A549 (cell line): ENCODE data around the gene KEAP1. TPM values are rescaled to one million over a fixed set of nuclear protein-coding genes. Genes with fewer than 3 reads are reported as not detected.
A peak's percentile ranks its signal among the peaks of the same experiment; 100 is the strongest.
"Not testable (repeated sequence)": the region's sequence is repeated elsewhere in the genome, so short reads cannot be mapped to it uniquely, and the experiment has no call there.

ENCODE experiments used
- ATAC-seq, 2 experiments: fragments of 200-7000 bp in 1 of 2; fragments of >200 bp in 1 of 2; cut with Nextera tagmentation in 1 of 2; cut with Tn5 transposase in 1 of 2; 3 replicates each; pipeline versions ENCODE4 v1.8.0 to v1.9.1; 2018 to 2020; ENCODE audit warnings: mild to moderate bottlenecking in 1 of 2, moderate library complexity in 1 of 2
- CTCF ChIA-PET: fragments of 300-600 bp; sonication (Branson Sonifier 250); formaldehyde crosslinking; extraction: SDS; loops from one replicate; lab custom pipeline; 2021; ENCODE audit warnings: antibody characterized with exemption, inconsistent platforms; lab: Yijun Ruan, JAX
- POLR2A ChIA-PET: fragments of 350-600 bp; formaldehyde crosslinking; extraction: SDS; loops from one replicate; lab custom pipeline; 2021; ENCODE audit warnings: antibody characterized with exemption, inconsistent platforms; lab: Yijun Ruan, JAX
- DNase-seq, 2 experiments: peaks; one replicate each; pipeline versions ENCODE4 v3.0.0 to v3.0.0-alpha.2; 2011 to 2016; ENCODE audit warnings: low read depth in 1 of 2, low spot score in 1 of 2
- FAIRE-seq: peaks from 2 replicates; lab custom pipeline; 2011; peaks lifted over from hg19 to GRCh38; lab: Jason Lieb, UNC
- H3K27ac ChIP-seq, 2 experiments: fragments of >200 bp; sonication (Bioruptor Twin); formaldehyde crosslinking; 3 replicates each; pipeline ENCODE4 v1.5.1; 2016 to 2017
- H3K4me1 ChIP-seq: fragments of >200 bp; sonication (Bioruptor Twin); formaldehyde crosslinking; 3 replicates; pipeline ENCODE4 v1.6.1; 2016
- H3K4me2 ChIP-seq: fragments of >200 bp; sonication (Bioruptor Twin); formaldehyde crosslinking; 3 replicates; pipeline ENCODE4 v1.6.1; 2016
- H3K4me3 ChIP-seq: fragments of >200 bp; sonication (Bioruptor Twin); formaldehyde crosslinking; 3 replicates; pipeline ENCODE4 v1.5.1; 2016
- H3K9me3 ChIP-seq: fragments of >200 bp; sonication (Bioruptor Twin); formaldehyde crosslinking; 3 replicates; pipeline ENCODE4 v1.6.1; 2016
- BHLHE40 ChIP-seq: IDR thresholded peaks from 2 replicates; pipeline ENCODE4 v1.6.1; 2012; ENCODE audit warnings: low read depth, low read length, inconsistent platforms
- CHD2 ChIP-seq: fragments of 150-350 bp; IDR thresholded peaks from 2 replicates; pipeline ENCODE4 v1.6.1; 2014; ENCODE audit warnings: low read length; ENCODE audit not compliant: partially characterized antibody
- HDAC2 ChIP-seq: fragments of 200-600 bp; sonication (generic); IDR thresholded peaks from 2 replicates; pipeline ENCODE4 v1.6.1; 2016
- JUNB ChIP-seq: fragments of >200 bp; sonication (Bioruptor Twin); formaldehyde crosslinking; IDR thresholded peaks from 2 replicates; pipeline ENCODE4 v1.6.1; 2016
- KDM1A ChIP-seq: fragments of 200-600 bp; sonication (generic); IDR thresholded peaks from 2 replicates; pipeline ENCODE4 v1.6.1; 2016; ENCODE audit warnings: low read depth, mild to moderate bottlenecking
- MAFK ChIP-seq: fragments of 450-650 bp; IDR thresholded peaks from 2 replicates; pipeline ENCODE4 v1.6.1; 2014; ENCODE audit not compliant: partially characterized antibody
- PHF8 ChIP-seq: fragments of 200-600 bp; sonication (generic); IDR thresholded peaks from 2 replicates; pipeline ENCODE4 v1.6.1; 2016; ENCODE audit warnings: low read depth, mild to moderate bottlenecking, antibody characterized with exemption, moderate library complexity, borderline replicate concordance
- POLR2A ChIP-seq: IDR thresholded peaks from 2 replicates; pipeline ENCODE4 v1.6.1; 2012; ENCODE audit warnings: mild to moderate bottlenecking, low read length
- POLR2AphosphoS2 ChIP-seq: conservative IDR thresholded peaks from 2 replicates; pipeline ENCODE4 v1.6.1; 2012; ENCODE audit warnings: low read length, improper control_type of control experiment, inconsistent platforms
- RAD21 ChIP-seq, 2 experiments: fragments of >200 bp in 1 of 2; sonication (Bioruptor Twin) in 1 of 2; formaldehyde crosslinking in 1 of 2; IDR thresholded peaks in 1 of 2; conservative IDR thresholded peaks in 1 of 2; 2 replicates in 1 of 2; 3 replicates in 1 of 2; pipeline ENCODE4 v1.6.1; 2012 to 2018; ENCODE audit warnings: inconsistent platforms in 1 of 2
- RARB ChIP-seq: fragments of 250-450 bp; sonication (Bioruptor Pico); IDR thresholded peaks from 2 replicates; pipeline ENCODE4 v1.8.0; 2021; ENCODE audit warnings: mild to moderate bottlenecking, moderate library complexity
- RCOR1 ChIP-seq: fragments of 150-350 bp; IDR thresholded peaks from 2 replicates; pipeline ENCODE4 v1.6.1; 2014; ENCODE audit warnings: antibody characterized with exemption, low read length, low read depth
- RFX5 ChIP-seq: fragments of 450-650 bp; IDR thresholded peaks from 2 replicates; pipeline ENCODE4 v1.7.1; 2014; ENCODE audit warnings: antibody characterized with exemption, mild to moderate bottlenecking, moderate library complexity
- TP53 ChIP-seq: fragments of 250-450 bp; sonication (Bioruptor Pico); IDR thresholded peaks from 2 replicates; pipeline ENCODE4 v1.5.0; 2021; ENCODE audit warnings: mild to moderate bottlenecking, moderate library complexity
- ZNF302 ChIP-seq: fragments of 250-450 bp; sonication (Bioruptor Pico); IDR thresholded peaks from 2 replicates; pipeline ENCODE4 v1.9.0; 2021; ENCODE audit warnings: inconsistent platforms, mild to moderate bottlenecking, moderate library complexity
- WGBS: methylation state at CpG from one replicate; pipeline ENCODE4 v1.1.6; 2017; ENCODE audit errors: missing lambda C conversion rate; 5-methylcytosine and 5-hydroxymethylcytosine counted together
- polyA plus RNA-seq, 4 experiments: library from polyadenylated mRNA; depleted of rRNA in 3 of 4; stranded (reverse); fragments of >200 nt; fragmentation: RNase III in 1 of 4; extraction: RNeasy Plus Mini Kit Qiagen cat#74134 plus additional on column Dnase treatment in 1 of 4; gene quantifications; 2 replicates in 3 of 4; 3 replicates in 1 of 4; pipeline ENCODE4 v1.2.3, GENCODE V29; 2011 to 2017
- TF ChIP-seq, protein P1 (sequence below): fragments of 450-650 bp; IDR thresholded peaks from 2 replicates; pipeline ENCODE4 v1.6.1; 2014; ENCODE audit warnings: antibody characterized with exemption
- TF ChIP-seq, protein P2 (sequence below): fragments of >200 bp; sonication (Bioruptor Twin); formaldehyde crosslinking; IDR thresholded peaks from 2 replicates; pipeline ENCODE4 v1.6.1; 2016
- TF ChIP-seq, protein P3 (sequence below): IDR thresholded peaks from 2 replicates; pipeline ENCODE4 v1.6.1; 2012
- TF ChIP-seq, protein P4 (sequence below): IDR thresholded peaks from 2 replicates; pipeline ENCODE4 v1.6.1; 2012; ENCODE audit warnings: low read depth, borderline replicate concordance

The KEAP1 gene
- polyA plus RNA-seq, 2 of the 4 experiments (the other 2 are of a cell fraction), result 49.3 to 67.7 TPM

DNA sequence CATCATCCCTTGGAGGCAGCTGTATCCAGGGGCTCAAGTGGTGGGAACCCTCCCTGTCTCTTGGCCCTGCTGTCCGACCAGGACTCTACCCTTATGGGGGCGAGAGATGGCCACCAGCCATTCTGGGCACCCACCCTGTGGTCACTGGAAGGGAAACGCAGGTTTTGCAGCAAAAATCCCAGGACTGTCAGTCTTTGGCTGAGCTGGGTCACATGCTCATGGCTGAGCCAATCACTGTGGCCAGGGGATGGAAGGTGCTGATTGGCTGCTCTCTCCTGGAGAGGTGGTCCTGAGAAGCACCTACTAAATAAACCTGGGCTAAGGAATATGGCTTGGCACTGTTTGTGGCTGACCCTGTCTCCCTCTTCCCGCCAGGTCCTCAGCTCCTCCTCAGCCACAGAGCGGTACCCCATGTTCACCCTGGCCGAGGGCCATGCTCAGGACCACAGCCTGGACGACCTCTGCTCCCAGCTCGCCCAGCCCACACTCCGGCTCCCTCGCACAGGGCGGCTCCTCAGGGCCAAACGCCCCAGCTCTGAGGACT, 49.4 kb upstream of the KEAP1 start:
- ChIA-PET CTCF (interaction anchor here (0.8 to 4.2 kb wide), 6 partner anchors 11 to 42 kb away, joined by 3 to 26 read pairs (median 4); partner anchors contain the start of gene KRI1), POLR2A (interaction anchor here (0.5 to 0.6 kb wide), 2 partner anchors 9 to 24 kb away, joined by 4 to 5 read pairs; no protein-coding TSS in a partner anchor)
- DNase-seq, result peak; percentile 48
- no peak for FAIRE-seq
- TF ChIP-seq, protein P1, sequence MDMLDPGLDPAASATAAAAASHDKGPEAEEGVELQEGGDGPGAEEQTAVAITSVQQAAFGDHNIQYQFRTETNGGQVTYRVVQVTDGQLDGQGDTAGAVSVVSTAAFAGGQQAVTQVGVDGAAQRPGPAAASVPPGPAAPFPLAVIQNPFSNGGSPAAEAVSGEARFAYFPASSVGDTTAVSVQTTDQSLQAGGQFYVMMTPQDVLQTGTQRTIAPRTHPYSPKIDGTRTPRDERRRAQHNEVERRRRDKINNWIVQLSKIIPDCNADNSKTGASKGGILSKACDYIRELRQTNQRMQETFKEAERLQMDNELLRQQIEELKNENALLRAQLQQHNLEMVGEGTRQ, result peak; percentile 71
- TF ChIP-seq PHF8 (no peak), RARB (CRISPR knock-in tag) (0 out of 2 replicates have a peak, but pooled peaks have one; percentile 20)
- Histone ChIP-seq H3K9me3 (no peaks in the 10 kb centered on the region), H3K4me3 (no peak overlapping the region), H3K4me2 (no peak overlapping the region), H3K27ac (no peak overlapping the region), H3K4me1 (no peaks in the 10 kb centered on the region)
- WGBS, result 89% methylated on average over 10 of the region's 12 CpGs
- ATAC-seq, result peak; percentile 49 to 86; a peak in 5 of 6 replicates

DNA sequence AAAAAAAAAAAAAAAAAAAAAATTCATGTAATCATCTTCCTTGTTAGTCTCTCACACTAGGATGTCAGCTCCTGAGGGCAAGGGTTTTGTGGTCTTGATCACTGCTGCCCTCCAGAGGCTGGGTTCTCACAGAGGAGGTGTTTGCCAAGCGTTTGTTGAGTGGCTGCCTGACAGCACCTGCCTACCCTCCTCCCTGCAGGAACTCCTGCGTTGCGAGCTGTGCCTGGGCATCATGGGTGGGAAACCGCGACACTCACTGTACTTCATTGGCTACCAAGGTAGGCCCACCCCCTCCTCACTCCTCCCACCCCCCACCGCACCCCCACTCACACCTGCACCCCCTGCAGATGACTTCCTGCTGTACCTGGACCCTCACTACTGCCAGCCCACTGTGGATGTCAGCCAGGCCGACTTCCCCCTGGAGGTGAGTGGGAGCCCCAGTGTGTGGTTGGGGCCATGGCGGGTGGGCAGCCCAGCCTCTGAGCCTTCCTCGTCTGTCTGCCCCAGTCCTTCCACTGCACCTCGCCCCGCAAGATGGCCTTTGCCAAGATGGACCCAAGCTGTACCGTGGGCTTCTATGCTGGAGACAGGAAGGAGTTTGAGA, 48.6 kb upstream of the KEAP1 start:
- peak; percentile 64 to 75; a peak in 5 of 6 replicates for ATAC-seq
- TF ChIP-seq RAD21 (conservative IDR thresholded peaks at IDR 0.05 in 1 of 2, IDR thresholded peaks at IDR 0.05 in 1 of 2) (peak; percentile 26 to 40; a peak in 2 of 5 replicates), CHD2 (no peak)
- H3K4me2 ChIP-seq, result no peak overlapping the region
- POLR2A ChIA-PET, result no interaction called here
- no peaks in the 10 kb centered on the region for H3K4me1 ChIP-seq
- WGBS, result 84% methylated on average over 7 of the region's 12 CpGs
- FAIRE-seq, result no peak
- no peak overlapping the region for H3K27ac ChIP-seq
- CTCF ChIA-PET, result interaction anchor here (0.8 to 4.2 kb wide), 7 partner anchors 10 to 148 kb away, joined by 3 to 26 read pairs (median 5); partner anchors contain the start of gene KRI1
- peak in 1 of 2 experiments; percentile 72 for DNase-seq
- H3K4me3 ChIP-seq, result no peak overlapping the region
- H3K9me3 ChIP-seq, result no peaks in the 10 kb centered on the region

DNA sequence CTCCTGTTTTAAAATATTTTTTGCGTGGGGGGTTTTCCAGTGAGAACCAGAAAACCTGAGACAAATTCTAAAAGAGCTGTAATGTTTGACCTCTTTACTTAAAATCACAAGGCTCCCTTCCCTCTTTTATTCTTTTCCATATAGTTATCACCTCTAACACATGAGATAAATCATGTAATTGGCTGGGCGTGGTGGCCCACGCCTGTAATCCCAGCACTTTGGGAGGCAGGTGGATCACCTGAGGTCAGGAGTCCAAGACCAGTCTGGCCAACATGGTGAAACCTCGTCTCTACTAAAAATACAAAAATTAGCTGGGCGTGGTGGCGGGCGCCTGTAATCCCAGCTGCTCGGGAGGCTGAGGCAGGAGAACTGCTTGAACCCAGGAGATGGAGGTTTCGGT, 47.9 kb upstream of the KEAP1 start:
- H3K9me3 ChIP-seq, FAIRE-seq, H3K27ac ChIP-seq, H3K4me1 ChIP-seq, DNase-seq, POLR2A ChIA-PET, H3K4me2 ChIP-seq, H3K4me3 ChIP-seq, ATAC-seq: not testable (repeated sequence)
- 91% methylated on average over 9 of the region's 9 CpGs for WGBS
- CTCF ChIA-PET, result interaction anchor here (1.0 to 4.2 kb wide), 5 partner anchors 9 to 147 kb away, joined by 3 to 26 read pairs (median 5); partner anchors contain the start of gene KRI1

DNA sequence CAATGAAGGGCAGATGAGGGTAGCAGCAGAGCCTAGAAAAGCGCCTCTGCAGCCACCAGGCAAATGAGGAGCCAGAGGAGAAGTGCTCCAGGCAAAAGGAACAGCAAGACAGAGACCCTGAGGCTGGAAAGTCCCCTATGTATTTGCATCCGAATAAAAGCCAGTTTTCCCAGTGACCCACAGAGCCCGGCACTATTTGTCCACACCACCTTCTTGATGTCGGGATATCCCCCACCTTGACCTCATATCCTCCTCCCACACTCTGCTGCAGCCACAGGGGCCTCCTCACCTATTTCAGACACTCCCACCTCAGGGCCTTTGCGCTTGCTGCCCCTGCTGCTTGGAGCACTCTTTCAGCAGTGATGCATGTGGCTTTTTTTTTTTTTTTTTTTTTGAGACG, 47.2 kb upstream of the KEAP1 start:
- CTCF ChIA-PET, result interaction anchor here (1.2 to 4.2 kb wide), 3 partner anchors 9 to 146 kb away, joined by 5 to 26 read pairs (median 6); no protein-coding TSS in a partner anchor
- no peak for FAIRE-seq
- POLR2A ChIA-PET, result no interaction called here

DNA sequence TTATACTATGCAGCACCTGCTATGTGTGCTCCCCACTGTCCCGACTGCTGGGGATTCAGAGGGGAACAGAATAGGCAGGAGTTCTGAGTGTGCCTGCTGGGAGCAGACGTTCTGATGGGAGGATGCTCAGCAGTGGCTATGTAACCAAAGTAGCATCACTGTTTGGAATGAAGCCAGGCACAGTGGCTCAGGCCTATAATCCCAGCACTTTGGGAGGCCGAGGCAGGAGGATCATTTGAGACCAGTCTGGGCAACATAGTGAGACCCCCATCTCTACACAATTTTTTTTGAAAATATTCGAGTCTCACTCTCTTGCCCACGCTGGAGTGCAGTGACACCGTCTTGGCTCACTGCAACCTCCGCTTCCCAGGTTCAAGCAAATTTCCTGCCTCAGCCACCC, 46.6 kb upstream of the KEAP1 start:
- no peak for DNase-seq
- no peak overlapping the region for H3K4me3 ChIP-seq
- no peak overlapping the region for H3K4me2 ChIP-seq
- no peak overlapping the region for H3K27ac ChIP-seq
- TF ChIP-seq JUNB (no peak), RCOR1 (no peak), MAFK (no peak), POLR2A (no peak), BHLHE40 (no peak), RFX5 (no peak), POLR2AphosphoS2 (no peak), HDAC2 (no peak), RAD21 (conservative IDR thresholded peaks at IDR 0.05 in 1 of 2, IDR thresholded peaks at IDR 0.05 in 1 of 2) (no peak), ZNF302 (no peak), TP53 (no peak), KDM1A (no peak)
- TF ChIP-seq, protein P2, sequence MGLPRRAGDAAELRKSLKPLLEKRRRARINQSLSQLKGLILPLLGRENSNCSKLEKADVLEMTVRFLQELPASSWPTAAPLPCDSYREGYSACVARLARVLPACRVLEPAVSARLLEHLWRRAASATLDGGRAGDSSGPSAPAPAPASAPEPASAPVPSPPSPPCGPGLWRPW, result no peak
- TF ChIP-seq, protein P3, sequence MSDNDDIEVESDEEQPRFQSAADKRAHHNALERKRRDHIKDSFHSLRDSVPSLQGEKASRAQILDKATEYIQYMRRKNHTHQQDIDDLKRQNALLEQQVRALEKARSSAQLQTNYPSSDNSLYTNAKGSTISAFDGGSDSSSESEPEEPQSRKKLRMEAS, result no peak
- TF ChIP-seq, protein P4, sequence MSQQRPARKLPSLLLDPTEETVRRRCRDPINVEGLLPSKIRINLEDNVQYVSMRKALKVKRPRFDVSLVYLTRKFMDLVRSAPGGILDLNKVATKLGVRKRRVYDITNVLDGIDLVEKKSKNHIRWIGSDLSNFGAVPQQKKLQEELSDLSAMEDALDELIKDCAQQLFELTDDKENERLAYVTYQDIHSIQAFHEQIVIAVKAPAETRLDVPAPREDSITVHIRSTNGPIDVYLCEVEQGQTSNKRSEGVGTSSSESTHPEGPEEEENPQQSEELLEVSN, result no peak
- TF ChIP-seq, all 56 proteins: peak for 0
- FAIRE-seq, result no peak
- ATAC-seq, result no peak
- Histone ChIP-seq H3K9me3 (no peaks in the 10 kb centered on the region), H3K4me1 (peaks cover 3% of the 10 kb centered on the region; the same call in 2 of the 3 replicates)
- 91% methylated on average over 6 of the region's 7 CpGs for WGBS
- ChIA-PET POLR2A (no interaction called here), CTCF (interaction anchor here (2.4 kb wide), 1 partner anchor 31 kb away, joined by 5 read pairs; no protein-coding TSS in a partner anchor)

More for the DNA sequence above, 47.2 kb upstream of the KEAP1 start:
- TF ChIP-seq TP53, result no peak
- no peak overlapping the region for H3K4me2 ChIP-seq
- no peak overlapping the region for H3K4me3 ChIP-seq
- H3K4me1 ChIP-seq, result no peaks in the 10 kb centered on the region
- no peak for DNase-seq
- WGBS, result 94% methylated on average over 6 of the region's 6 CpGs
- H3K9me3 ChIP-seq, result no peaks in the 10 kb centered on the region
- H3K27ac ChIP-seq, result no peak overlapping the region
- no peak for ATAC-seq
